Neural progenitor cell (in vitro differentiated cells): Measurements from ENCODE around the gene PRDM2.

Experiments used
- EZH2 ChIP-seq: fragments of 200-600 bp; sonication (generic); IDR thresholded peaks from 2 replicates; pipeline ENCODE4 v1.6.1; 2017; ENCODE audit warnings: antibody characterized with exemption, mild to moderate bottlenecking, moderate library complexity
- EZH2phosphoT487 ChIP-seq: fragments of 200-600 bp; sonication (generic); IDR thresholded peaks from 2 replicates; pipeline ENCODE4 v1.6.1; 2017; ENCODE audit warnings: antibody characterized with exemption

- TF ChIP-seq EZH2: no peak
- no peak for TF ChIP-seq EZH2phosphoT487
Measured at GRCh38 chr1:13798120-13798519, 98.1 kb downstream of the PRDM2 start.
